PFSK-1 (cell line): ENCODE data around the gene LONRF2.

Source experiments
- FOXP2 ChIP-seq: optimal IDR thresholded peaks from 2 replicates; pipeline ENCODE3; 2011; ENCODE audit warnings: borderline replicate concordance, control low read depth, inconsistent platforms; ENCODE audit not compliant: insufficient read depth; ENCODE audit errors: extremely low read length, extremely low read depth
- POLR2AphosphoS5 ChIP-seq: IDR thresholded peaks from 2 replicates; pipeline ENCODE4 v1.6.1; 2012; ENCODE audit warnings: low read depth, mild to moderate bottlenecking, control low read depth, low read length, moderate library complexity
- SIN3A ChIP-seq: IDR thresholded peaks from 2 replicates; pipeline ENCODE4 v1.6.1; 2012; ENCODE audit warnings: mild to moderate bottlenecking, low read length, moderate library complexity, borderline replicate concordance; ENCODE audit not compliant: insufficient read depth
- TAF1 ChIP-seq: IDR thresholded peaks from 2 replicates; pipeline ENCODE4 v1.6.1; 2012; ENCODE audit warnings: low read length, control low read depth, borderline replicate concordance; ENCODE audit not compliant: insufficient read depth
- TF ChIP-seq, protein P1 (sequence below), 2 experiments: IDR thresholded peaks; 2 replicates each; pipeline versions ENCODE4 v1.6.1 to v1.8.0; 2011 to 2012; ENCODE audit warnings: low read depth in 2 of 2, low read length in 2 of 2, control low read depth in 1 of 2, inconsistent platforms in 1 of 2, mild to moderate bottlenecking in 1 of 2, moderate library complexity in 1 of 2; ENCODE audit not compliant: insufficient read depth in 1 of 2

The LONRF2 gene

DNA sequence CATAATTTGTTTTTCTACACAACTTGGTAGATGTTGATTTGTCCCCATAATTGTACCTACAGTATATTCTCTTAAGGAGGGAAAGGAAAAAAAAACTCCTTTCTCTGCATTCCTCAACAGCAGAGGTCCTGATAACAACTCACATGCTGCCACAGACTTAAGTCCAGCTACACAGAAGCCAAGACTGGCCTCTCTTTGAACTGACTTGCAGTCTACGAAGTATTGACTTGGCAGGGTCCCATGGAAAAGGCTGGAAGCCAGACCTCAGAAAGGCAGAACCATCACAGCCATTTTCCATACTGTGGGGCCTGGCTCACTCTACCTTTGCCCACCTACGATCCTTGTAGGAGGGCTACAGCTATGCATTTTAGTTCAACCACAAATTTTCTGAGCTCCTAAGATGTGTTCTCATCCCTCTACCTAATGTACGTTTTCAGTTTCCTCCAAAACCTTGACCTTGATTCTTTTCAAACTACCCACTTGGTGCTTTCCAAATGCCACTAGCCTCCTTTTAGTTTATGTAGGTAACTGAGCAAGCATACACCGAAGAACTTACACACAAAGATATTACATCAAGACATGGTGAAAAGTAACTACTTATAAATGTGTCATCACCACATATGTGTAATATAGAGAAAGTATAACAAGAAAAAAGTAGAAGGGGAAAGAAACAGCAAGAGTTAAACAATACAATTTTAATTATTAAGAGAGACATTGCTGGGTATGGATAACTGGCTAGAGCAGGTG lies 12.2 kb downstream of the LONRF2 start:
- TF ChIP-seq, protein P1, sequence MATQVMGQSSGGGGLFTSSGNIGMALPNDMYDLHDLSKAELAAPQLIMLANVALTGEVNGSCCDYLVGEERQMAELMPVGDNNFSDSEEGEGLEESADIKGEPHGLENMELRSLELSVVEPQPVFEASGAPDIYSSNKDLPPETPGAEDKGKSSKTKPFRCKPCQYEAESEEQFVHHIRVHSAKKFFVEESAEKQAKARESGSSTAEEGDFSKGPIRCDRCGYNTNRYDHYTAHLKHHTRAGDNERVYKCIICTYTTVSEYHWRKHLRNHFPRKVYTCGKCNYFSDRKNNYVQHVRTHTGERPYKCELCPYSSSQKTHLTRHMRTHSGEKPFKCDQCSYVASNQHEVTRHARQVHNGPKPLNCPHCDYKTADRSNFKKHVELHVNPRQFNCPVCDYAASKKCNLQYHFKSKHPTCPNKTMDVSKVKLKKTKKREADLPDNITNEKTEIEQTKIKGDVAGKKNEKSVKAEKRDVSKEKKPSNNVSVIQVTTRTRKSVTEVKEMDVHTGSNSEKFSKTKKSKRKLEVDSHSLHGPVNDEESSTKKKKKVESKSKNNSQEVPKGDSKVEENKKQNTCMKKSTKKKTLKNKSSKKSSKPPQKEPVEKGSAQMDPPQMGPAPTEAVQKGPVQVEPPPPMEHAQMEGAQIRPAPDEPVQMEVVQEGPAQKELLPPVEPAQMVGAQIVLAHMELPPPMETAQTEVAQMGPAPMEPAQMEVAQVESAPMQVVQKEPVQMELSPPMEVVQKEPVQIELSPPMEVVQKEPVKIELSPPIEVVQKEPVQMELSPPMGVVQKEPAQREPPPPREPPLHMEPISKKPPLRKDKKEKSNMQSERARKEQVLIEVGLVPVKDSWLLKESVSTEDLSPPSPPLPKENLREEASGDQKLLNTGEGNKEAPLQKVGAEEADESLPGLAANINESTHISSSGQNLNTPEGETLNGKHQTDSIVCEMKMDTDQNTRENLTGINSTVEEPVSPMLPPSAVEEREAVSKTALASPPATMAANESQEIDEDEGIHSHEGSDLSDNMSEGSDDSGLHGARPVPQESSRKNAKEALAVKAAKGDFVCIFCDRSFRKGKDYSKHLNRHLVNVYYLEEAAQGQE (IDR thresholded peaks at IDR 0.05; ENCODE audit: insufficient read depth in 1 of 2, low read depth in 2 of 2, low read length in 2 of 2): no peak
- TF ChIP-seq POLR2AphosphoS5: no peak
- TF ChIP-seq TAF1: no peak
- no peak for TF ChIP-seq FOXP2
- no peak for TF ChIP-seq SIN3A

DNA sequence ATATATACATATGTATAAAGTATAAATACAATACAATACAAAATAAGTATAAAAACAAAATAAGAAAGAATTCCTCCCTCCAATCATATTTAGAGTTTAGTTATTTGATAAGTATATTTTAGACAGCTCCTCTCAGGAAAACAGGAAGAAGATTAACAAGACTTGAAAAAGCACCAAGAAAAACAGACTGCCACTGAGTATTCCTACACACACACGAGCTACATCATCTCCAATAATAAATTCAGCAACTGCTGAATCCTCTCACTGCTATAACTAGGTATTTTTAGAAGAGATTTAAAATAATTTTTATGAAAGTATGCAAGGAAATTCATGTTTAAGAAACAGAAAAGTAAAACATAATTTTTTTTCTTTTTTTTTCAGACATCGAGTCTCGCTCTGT lies 13.0 kb downstream of the LONRF2 start:
- TF ChIP-seq, protein P1 (IDR thresholded peaks at IDR 0.05; ENCODE audit: insufficient read depth in 1 of 2, low read depth in 2 of 2, low read length in 2 of 2): no peak

DNA sequence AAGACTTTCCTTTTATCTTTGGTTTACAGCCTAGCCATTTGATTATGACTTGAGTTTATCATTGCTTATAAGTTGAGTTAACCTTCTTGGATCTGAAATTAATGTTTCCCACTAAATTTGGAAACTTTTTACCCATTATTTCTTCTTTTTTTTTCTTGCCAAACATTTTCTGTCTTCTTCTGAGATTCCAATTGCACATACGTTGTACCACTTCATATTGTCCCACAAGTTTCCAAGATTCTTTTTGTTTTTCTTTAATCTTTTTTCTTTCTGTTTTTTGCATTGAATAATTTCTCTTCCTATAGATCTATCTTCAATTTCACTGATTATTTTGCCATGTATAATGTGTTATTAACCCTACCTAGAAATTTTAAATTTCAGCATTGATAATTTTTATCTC lies 18.6 kb downstream of the LONRF2 start:
- TF ChIP-seq SIN3A (no peak), FOXP2 (no peak), POLR2AphosphoS5 (no peak), TAF1 (no peak)
- TF ChIP-seq, protein P1 (IDR thresholded peaks at IDR 0.05; ENCODE audit: insufficient read depth in 1 of 2, low read depth in 2 of 2, low read length in 2 of 2): no peak

DNA sequence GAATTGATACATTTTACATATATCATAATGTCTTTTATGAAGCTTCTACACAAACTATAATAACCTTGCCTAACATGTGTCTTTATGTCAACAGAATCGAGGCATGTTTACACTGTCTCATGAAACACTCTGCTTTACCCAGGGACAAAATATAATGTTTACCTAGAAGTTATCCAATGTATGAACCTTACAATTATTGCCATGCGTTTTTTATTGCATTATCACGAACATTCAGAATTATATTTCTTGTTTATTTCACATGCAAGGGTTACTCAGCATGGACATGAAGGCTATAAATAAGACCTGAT lies 19.8 kb downstream of the LONRF2 start:
- TF ChIP-seq, protein P1 (IDR thresholded peaks at IDR 0.05; ENCODE audit: insufficient read depth in 1 of 2, low read depth in 2 of 2, low read length in 2 of 2): no peak
- no peak for TF ChIP-seq POLR2AphosphoS5
- TF ChIP-seq TAF1: no peak
- no peak for TF ChIP-seq FOXP2
- no peak for TF ChIP-seq SIN3A
